SK-N-SH (cell line): ENCODE results near the gene PERCC1. TPM values are rescaled to one million over a fixed set of nuclear protein-coding genes. Genes with fewer than 3 reads are reported as not detected.

Experiments used
- CTCF ChIA-PET: fragments of 300-600, 350-600 bp; formaldehyde crosslinking; extraction: SDS; loops from one replicate; lab custom pipeline; 2021; lab: Yijun Ruan, JAX
- POLR2A ChIA-PET: fragments of 350-600 bp; sonication (Branson Sonifier 250); formaldehyde crosslinking; extraction: SDS; loops from one replicate; lab custom pipeline; 2020; ENCODE audit warnings: antibody characterized with exemption, inconsistent platforms; lab: Yijun Ruan, JAX
- DNase-seq: peaks from one replicate; pipeline ENCODE4 v3.0.0; 2012
- H2AFZ ChIP-seq: fragments of 200-600 bp; sonication (generic); 2 replicates; pipeline ENCODE4 v1.8.1; 2016; ENCODE audit warnings: antibody characterized with exemption, mild to moderate bottlenecking, low read depth
- H3F3A ChIP-seq: fragments of 200-600 bp; sonication (generic); replicated peaks from 2 replicates; pipeline ENCODE3; 2016; ENCODE audit warnings: antibody characterized with exemption, mild to moderate bottlenecking; ENCODE audit not compliant: insufficient read depth
- H3K27ac ChIP-seq, 2 experiments: fragments of 200-500 bp in 1 of 2; fragments of 200-600 bp in 1 of 2; sonication (Bioruptor generic) in 1 of 2; sonication (generic), shearing (Covaris generic) in 1 of 2; 2 replicates each; pipeline versions ENCODE4 v1.5.1 to v1.6.1; 2014 to 2016; ENCODE audit warnings: low read depth in 2 of 2, inconsistent platforms in 1 of 2, low read length in 1 of 2, mild to moderate bottlenecking in 1 of 2, mixed read lengths in 1 of 2
- H3K27me3 ChIP-seq: fragments of 200-600 bp; sonication (generic), shearing (Covaris generic); 2 replicates; pipeline ENCODE4 v1.6.1; 2016; ENCODE audit warnings: mixed run types; ENCODE audit not compliant: insufficient read depth
- H3K36me3 ChIP-seq, 2 experiments: fragments of 200-500 bp in 1 of 2; fragments of 200-600 bp in 1 of 2; sonication (Bioruptor generic) in 1 of 2; sonication (generic) in 1 of 2; replicated peaks in 1 of 2; 2 replicates each; pipeline versions ENCODE3 to v1.5.1; 2014 to 2016; ENCODE audit warnings: low read length in 1 of 2, mild to moderate bottlenecking in 1 of 2; ENCODE audit not compliant: insufficient read depth in 2 of 2, control insufficient read depth in 1 of 2
- H3K4me1 ChIP-seq, 2 experiments: fragments of 200-500 bp in 1 of 2; fragments of 200-600 bp in 1 of 2; sonication (Bioruptor generic) in 1 of 2; sonication (generic), shearing (Covaris generic) in 1 of 2; 2 replicates each; pipeline versions ENCODE4 v1.5.1 to v1.6.1; 2014 to 2016; ENCODE audit warnings: low read depth in 1 of 2, low read length in 1 of 2, mixed run types in 1 of 2; ENCODE audit not compliant: insufficient read depth in 2 of 2, control insufficient read depth in 1 of 2
- H3K4me2 ChIP-seq: fragments of 200-600 bp; sonication (generic), shearing (Covaris generic); 2 replicates; pipeline ENCODE4 v1.6.1; 2017; ENCODE audit warnings: mixed run types
- H3K4me3 ChIP-seq, 2 experiments: fragments of 200-500 bp in 1 of 2; fragments of 200-600 bp in 1 of 2; sonication (Bioruptor generic) in 1 of 2; sonication (generic), shearing (Covaris generic) in 1 of 2; 2 replicates each; pipeline versions ENCODE4 v1.5.1 to v1.8.1; 2014 to 2016; ENCODE audit warnings: low read depth in 2 of 2, inconsistent platforms in 1 of 2, low read length in 1 of 2, mild to moderate bottlenecking in 1 of 2, mixed read lengths in 1 of 2, moderate library complexity in 1 of 2
- H3K79me2 ChIP-seq: fragments of 200-600 bp; sonication (generic); 2 replicates; pipeline ENCODE4 v1.8.1; 2017; ENCODE audit warnings: mild to moderate bottlenecking; ENCODE audit not compliant: insufficient read depth
- H3K9ac ChIP-seq: fragments of 200-600 bp; sonication (generic); 2 replicates; pipeline ENCODE4 v1.6.1; 2017; ENCODE audit warnings: mixed run types
- H3K9me2 ChIP-seq: fragments of 200-600 bp; sonication (generic); 2 replicates; pipeline ENCODE4 v1.6.1; 2017; ENCODE audit warnings: mixed run types
- H3K9me3 ChIP-seq: fragments of 200-600 bp; sonication (generic); 2 replicates; pipeline ENCODE4 v1.6.1; 2017; ENCODE audit warnings: mixed run types, mild to moderate bottlenecking, moderate library complexity
- H4K20me1 ChIP-seq: fragments of 200-600 bp; sonication (generic); 2 replicates; pipeline ENCODE4 v1.6.1; 2017; ENCODE audit warnings: mild to moderate bottlenecking, mixed run types; ENCODE audit not compliant: insufficient read depth
- ELF1 ChIP-seq: IDR thresholded peaks from 2 replicates; pipeline ENCODE4 v1.4.0; 2012
- FOXJ3 ChIP-seq: sonication (generic); formaldehyde crosslinking; IDR thresholded peaks from 2 replicates; pipeline ENCODE4 v1.5.1; 2020; ENCODE audit warnings: mild to moderate bottlenecking, missing genetic modification reagents
- GABPA ChIP-seq: IDR thresholded peaks from 2 replicates; pipeline ENCODE4 v1.4.0; 2012; ENCODE audit warnings: low read depth, mild to moderate bottlenecking
- JUND ChIP-seq: IDR thresholded peaks from 2 replicates; pipeline ENCODE4 v1.4.0; 2012
- MXI1 ChIP-seq: IDR thresholded peaks from 2 replicates; pipeline ENCODE4 v1.6.1; 2012; ENCODE audit warnings: mild to moderate bottlenecking, low read depth, low read length, improper control_type of control experiment
- NFIC ChIP-seq: IDR thresholded peaks from 2 replicates; pipeline ENCODE4 v1.4.0; 2012; ENCODE audit warnings: borderline replicate concordance
- RAD21 ChIP-seq: IDR thresholded peaks from 2 replicates; pipeline ENCODE4 v1.6.1; 2012; ENCODE audit warnings: mild to moderate bottlenecking, low read length
- RXRA ChIP-seq: IDR thresholded peaks from 2 replicates; pipeline ENCODE4 v1.4.0; 2012; ENCODE audit warnings: low read depth, mild to moderate bottlenecking, borderline replicate concordance
- TAF1 ChIP-seq: IDR thresholded peaks from 2 replicates; pipeline ENCODE4 v1.6.1; 2012; ENCODE audit warnings: low read depth, mild to moderate bottlenecking, low read length, moderate library complexity, borderline replicate concordance
- TCF12 ChIP-seq: IDR thresholded peaks from 2 replicates; pipeline ENCODE4 v1.4.0; 2012
- TEAD4 ChIP-seq: IDR thresholded peaks from 2 replicates; pipeline ENCODE4 v1.4.0; 2012; ENCODE audit warnings: mild to moderate bottlenecking, borderline replicate concordance; ENCODE audit not compliant: insufficient read depth
- WGBS: methylation state at CpG from one replicate; pipeline ENCODE4 v1.1.6; 2017; ENCODE audit warnings: low lambda C conversion rate; 5-methylcytosine and 5-hydroxymethylcytosine counted together
- polyA plus RNA-seq, 3 experiments: library from polyadenylated mRNA; depleted of rRNA; stranded (reverse); fragments of >200 nt; gene quantifications; 2 replicates each; pipeline ENCODE4 v1.2.3, GENCODE V29; 2012
- TF ChIP-seq, protein P1 (sequence below): IDR thresholded peaks from 2 replicates; pipeline ENCODE4 v1.4.0; 2012; ENCODE audit warnings: low read depth, borderline replicate concordance
- TF ChIP-seq, protein P2 (sequence below): IDR thresholded peaks from 2 replicates; pipeline ENCODE4 v1.4.0; 2012; ENCODE audit warnings: low read depth
- TF ChIP-seq, protein P3 (sequence below): fragments of 150-350 bp; IDR thresholded peaks from 2 replicates; pipeline ENCODE4 v1.6.1; 2016; ENCODE audit warnings: mild to moderate bottlenecking, low read depth, low read length
- TF ChIP-seq, protein P4 (sequence below): IDR thresholded peaks from 2 replicates; pipeline ENCODE4; 2012

PERCC1 gene
- polyA plus RNA-seq, 1 of the 3 experiments (the other 2 are of a cell fraction) = not detected

DNA sequence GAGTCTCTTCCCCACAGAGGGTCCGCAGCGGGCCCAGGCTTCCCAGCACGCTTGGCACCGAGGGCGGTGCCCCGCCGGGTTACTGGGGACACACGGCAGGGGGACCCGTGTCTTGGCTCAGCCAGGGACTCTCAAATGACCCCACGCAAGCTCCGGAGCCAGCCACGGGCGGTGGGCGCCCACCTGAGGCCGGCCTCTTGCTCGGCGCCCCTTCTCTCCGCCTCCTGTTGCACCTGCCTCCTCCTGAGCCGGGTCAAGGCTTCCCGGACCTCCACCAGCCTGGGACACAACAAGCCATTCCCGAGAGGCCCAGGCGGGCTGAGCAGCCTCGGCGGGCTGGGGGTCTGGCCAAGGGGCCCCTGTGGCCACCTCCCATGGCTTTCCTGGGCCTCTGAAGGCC is 11.8 kb downstream of the PERCC1 start:
- no peak overlapping the region for H3K4me3 ChIP-seq
- no peak overlapping the region for H3K4me2 ChIP-seq
- H3K36me3 ChIP-seq = peaks cover 0 to 6% of the 10 kb centered on the region in 2 experiments
- no peak overlapping the region for H3K9ac ChIP-seq
- H3F3A ChIP-seq = no peaks in the 10 kb centered on the region
- DNase-seq = no peak
- TF ChIP-seq MXI1 (no peak), RXRA (no peak), RAD21 (no peak), FOXJ3 (no peak), ELF1 (no peak), NFIC (no peak), TAF1 (no peak), TCF12 (no peak), GABPA (no peak), TEAD4 (no peak), JUND (no peak)
- TF ChIP-seq, protein P1, sequence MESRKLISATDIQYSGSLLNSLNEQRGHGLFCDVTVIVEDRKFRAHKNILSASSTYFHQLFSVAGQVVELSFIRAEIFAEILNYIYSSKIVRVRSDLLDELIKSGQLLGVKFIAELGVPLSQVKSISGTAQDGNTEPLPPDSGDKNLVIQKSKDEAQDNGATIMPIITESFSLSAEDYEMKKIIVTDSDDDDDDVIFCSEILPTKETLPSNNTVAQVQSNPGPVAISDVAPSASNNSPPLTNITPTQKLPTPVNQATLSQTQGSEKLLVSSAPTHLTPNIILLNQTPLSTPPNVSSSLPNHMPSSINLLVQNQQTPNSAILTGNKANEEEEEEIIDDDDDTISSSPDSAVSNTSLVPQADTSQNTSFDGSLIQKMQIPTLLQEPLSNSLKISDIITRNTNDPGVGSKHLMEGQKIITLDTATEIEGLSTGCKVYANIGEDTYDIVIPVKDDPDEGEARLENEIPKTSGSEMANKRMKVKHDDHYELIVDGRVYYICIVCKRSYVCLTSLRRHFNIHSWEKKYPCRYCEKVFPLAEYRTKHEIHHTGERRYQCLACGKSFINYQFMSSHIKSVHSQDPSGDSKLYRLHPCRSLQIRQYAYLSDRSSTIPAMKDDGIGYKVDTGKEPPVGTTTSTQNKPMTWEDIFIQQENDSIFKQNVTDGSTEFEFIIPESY = no peak
- TF ChIP-seq, protein P2, sequence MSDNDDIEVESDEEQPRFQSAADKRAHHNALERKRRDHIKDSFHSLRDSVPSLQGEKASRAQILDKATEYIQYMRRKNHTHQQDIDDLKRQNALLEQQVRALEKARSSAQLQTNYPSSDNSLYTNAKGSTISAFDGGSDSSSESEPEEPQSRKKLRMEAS = no peak
- TF ChIP-seq, protein P3, sequence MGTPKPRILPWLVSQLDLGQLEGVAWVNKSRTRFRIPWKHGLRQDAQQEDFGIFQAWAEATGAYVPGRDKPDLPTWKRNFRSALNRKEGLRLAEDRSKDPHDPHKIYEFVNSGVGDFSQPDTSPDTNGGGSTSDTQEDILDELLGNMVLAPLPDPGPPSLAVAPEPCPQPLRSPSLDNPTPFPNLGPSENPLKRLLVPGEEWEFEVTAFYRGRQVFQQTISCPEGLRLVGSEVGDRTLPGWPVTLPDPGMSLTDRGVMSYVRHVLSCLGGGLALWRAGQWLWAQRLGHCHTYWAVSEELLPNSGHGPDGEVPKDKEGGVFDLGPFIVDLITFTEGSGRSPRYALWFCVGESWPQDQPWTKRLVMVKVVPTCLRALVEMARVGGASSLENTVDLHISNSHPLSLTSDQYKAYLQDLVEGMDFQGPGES = no peak
- TF ChIP-seq, protein P4, sequence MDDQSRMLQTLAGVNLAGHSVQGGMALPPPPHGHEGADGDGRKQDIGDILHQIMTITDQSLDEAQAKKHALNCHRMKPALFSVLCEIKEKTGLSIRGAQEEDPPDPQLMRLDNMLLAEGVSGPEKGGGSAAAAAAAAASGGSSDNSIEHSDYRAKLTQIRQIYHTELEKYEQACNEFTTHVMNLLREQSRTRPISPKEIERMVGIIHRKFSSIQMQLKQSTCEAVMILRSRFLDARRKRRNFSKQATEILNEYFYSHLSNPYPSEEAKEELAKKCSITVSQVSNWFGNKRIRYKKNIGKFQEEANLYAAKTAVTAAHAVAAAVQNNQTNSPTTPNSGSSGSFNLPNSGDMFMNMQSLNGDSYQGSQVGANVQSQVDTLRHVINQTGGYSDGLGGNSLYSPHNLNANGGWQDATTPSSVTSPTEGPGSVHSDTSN = no peak
- H4K20me1 ChIP-seq = no peaks in the 10 kb centered on the region
- H3K27ac ChIP-seq = no peak overlapping the region
- H3K9me2 ChIP-seq = no peaks in the 10 kb centered on the region
- H3K9me3 ChIP-seq = no peaks in the 10 kb centered on the region
- H3K27me3 ChIP-seq = no peaks in the 10 kb centered on the region
- 68% methylated on average over 8 of the region's 24 CpGs for WGBS
- no peaks in the 10 kb centered on the region; a peak in 1 of 4 replicates for H3K4me1 ChIP-seq
- CTCF ChIA-PET = no interaction called here
- POLR2A ChIA-PET = no interaction called here
- H2AFZ ChIP-seq = no peak overlapping the region
- no peaks in the 10 kb centered on the region for H3K79me2 ChIP-seq
